ENCODE measurements around the gene TKT. TPM values are rescaled to one million over a fixed set of nuclear protein-coding genes. Genes with fewer than 3 reads are reported as not detected.

TKT gene
- total RNA-seq, 2 donors from 2014 or later, result 48.8 to 62.8 TPM

DNA sequence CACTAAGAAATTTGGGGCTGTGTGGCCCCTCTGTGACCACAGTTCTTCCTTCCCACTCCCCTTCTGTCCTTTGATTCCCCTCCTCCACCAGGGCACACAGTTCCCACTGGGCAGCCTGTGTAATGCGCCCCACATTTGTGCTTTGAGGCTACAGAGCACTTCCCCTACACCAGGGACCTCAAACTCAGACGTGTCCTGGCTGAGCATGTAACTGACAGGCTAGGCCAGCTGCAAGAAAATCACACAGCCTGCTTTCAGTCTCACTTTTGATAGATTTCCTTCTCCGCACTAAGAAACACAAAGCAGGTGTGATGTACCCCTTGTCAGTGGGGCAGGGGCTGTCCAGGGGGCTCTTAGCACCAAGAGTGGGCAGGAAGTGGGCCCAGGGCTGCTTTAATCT lies 65.2 kb downstream of the TKT start:
- DNase-seq (ENCODE audit: low spot score), result no peak
- no peak overlapping the region for H3K4me3 ChIP-seq
- TF ChIP-seq, protein P1, sequence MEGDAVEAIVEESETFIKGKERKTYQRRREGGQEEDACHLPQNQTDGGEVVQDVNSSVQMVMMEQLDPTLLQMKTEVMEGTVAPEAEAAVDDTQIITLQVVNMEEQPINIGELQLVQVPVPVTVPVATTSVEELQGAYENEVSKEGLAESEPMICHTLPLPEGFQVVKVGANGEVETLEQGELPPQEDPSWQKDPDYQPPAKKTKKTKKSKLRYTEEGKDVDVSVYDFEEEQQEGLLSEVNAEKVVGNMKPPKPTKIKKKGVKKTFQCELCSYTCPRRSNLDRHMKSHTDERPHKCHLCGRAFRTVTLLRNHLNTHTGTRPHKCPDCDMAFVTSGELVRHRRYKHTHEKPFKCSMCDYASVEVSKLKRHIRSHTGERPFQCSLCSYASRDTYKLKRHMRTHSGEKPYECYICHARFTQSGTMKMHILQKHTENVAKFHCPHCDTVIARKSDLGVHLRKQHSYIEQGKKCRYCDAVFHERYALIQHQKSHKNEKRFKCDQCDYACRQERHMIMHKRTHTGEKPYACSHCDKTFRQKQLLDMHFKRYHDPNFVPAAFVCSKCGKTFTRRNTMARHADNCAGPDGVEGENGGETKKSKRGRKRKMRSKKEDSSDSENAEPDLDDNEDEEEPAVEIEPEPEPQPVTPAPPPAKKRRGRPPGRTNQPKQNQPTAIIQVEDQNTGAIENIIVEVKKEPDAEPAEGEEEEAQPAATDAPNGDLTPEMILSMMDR (IDR thresholded peaks at IDR 0.05), result no peak
- no peaks in the 10 kb centered on the region for H3K9me3 ChIP-seq
- no peaks in the 10 kb centered on the region for H3K27me3 ChIP-seq
- peaks cover 0 to 20% of the 10 kb centered on the region in 2 donors for H3K4me1 ChIP-seq
- H3K27ac ChIP-seq, result no peak overlapping the region
- peaks cover 47% of the 10 kb centered on the region for H3K36me3 ChIP-seq

DNA sequence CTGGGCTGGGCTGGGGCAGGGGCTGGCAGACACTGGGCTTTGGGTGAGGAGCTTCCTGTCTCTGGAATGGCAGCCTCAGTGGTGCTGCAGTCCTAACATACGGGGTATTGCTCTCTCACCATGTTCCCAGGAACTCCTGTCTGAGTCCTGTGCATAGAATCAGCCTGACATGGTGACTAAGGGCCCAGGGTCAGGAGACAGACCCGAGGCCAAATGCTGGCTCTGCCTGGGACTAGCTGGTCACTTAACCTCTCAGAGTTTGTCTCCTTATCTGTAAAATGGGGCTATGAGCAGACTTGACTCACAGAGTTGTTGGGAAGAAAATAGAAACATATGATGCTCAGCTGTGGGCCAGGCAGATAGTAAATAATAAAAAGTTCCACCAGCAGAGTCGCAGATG lies 66.5 kb downstream of the TKT start:
- H3K27ac ChIP-seq, result no peak overlapping the region
- TF ChIP-seq, protein P1 (IDR thresholded peaks at IDR 0.05), result no peak
- peaks cover 0 to 12% of the 10 kb centered on the region in 2 donors for H3K4me1 ChIP-seq
- no peak overlapping the region for H3K4me3 ChIP-seq
- H3K9me3 ChIP-seq, result no peaks in the 10 kb centered on the region
- H3K36me3 ChIP-seq, result peaks cover 53% of the 10 kb centered on the region
- no peaks in the 10 kb centered on the region for H3K27me3 ChIP-seq
- no peak for DNase-seq (ENCODE audit: low spot score)

DNA sequence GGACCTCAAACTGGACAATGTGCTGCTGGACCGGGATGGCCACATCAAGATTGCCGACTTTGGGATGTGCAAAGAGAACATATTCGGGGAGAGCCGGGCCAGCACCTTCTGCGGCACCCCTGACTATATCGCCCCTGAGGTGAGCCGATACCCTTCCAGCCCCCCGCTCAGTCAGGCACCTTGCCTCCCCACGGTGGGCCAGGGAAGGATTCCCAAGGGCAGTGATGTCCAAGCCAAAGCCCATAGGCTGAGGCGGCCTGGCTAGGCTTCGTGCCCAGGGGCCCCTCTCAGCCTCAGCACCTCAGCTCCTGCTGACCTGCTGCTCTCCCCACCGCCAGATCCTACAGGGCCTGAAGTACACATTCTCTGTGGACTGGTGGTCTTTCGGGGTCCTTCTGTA lies 67.1 kb downstream of the TKT start:
- Histone ChIP-seq H3K4me3 (no peak overlapping the region), H3K27me3 (no peaks in the 10 kb centered on the region), H3K36me3 (peaks cover 56% of the 10 kb centered on the region), H3K27ac (no peak overlapping the region), H3K9me3 (no peaks in the 10 kb centered on the region), H3K4me1 (peaks cover 0 to 6% of the 10 kb centered on the region in 2 donors)
- DNase-seq (ENCODE audit: low spot score), result no peak
- TF ChIP-seq, protein P1 (IDR thresholded peaks at IDR 0.05), result no peak

DNA sequence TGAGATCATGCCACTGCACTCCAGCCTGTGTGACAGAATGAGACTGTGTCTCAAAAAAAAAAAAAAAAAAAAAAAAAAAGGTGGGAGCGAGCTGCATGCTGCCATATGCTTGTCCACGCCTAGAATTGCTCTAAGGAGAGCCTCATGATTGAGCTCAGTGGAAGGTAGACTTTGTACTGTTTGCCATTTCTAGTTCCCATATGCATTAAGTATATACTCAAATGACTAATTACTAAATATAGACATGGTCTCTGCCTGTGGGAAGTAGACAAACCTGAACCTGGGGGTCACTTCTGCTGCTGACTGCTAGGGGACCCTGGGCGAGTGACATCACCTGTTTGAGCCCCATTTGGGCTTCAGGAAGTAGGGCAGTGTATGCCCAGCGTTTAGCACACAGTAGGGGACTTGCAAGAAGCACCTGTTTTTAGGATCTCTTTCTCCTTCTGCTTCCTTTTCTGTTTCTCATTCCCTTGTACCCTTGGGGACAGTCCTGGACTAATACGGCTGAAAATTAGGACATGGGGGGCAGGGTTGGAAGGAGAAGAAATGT lies 67.6 kb downstream of the TKT start:
- Histone ChIP-seq H3K4me1 (peaks cover 0 to 1% of the 10 kb centered on the region in 2 donors), H3K9me3 (no peaks in the 10 kb centered on the region), H3K27ac (no peak overlapping the region), H3K27me3 (no peaks in the 10 kb centered on the region), H3K36me3 (peaks cover 61% of the 10 kb centered on the region), H3K4me3 (no peak overlapping the region)
- no peak for DNase-seq (ENCODE audit: low spot score)
- TF ChIP-seq, protein P1 (IDR thresholded peaks at IDR 0.05), result no peak

DNA sequence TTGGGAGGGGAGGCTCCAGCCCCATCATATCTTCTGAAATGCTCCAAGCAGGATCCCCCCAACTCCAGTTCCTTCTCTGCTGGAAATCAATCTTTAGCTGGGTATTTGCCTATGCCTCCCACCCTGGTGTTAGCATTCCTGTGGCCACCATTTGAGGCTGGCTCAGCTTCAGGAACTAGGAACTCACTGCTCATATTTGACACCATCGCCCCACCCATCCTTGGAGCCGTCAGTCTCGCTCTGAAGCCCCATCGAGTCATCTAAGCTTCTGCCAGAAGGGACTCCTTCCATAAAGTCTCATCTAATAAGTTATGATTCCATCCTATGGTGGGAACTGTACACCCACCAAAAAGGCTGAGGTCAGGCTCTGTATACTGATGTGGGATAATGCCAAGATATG lies 68.4 kb downstream of the TKT start:
- no peak for DNase-seq (ENCODE audit: low spot score)
- TF ChIP-seq, protein P1 (IDR thresholded peaks at IDR 0.05), result no peak
- H3K36me3 ChIP-seq, result peaks cover 64% of the 10 kb centered on the region
- H3K9me3 ChIP-seq, result no peaks in the 10 kb centered on the region
- no peak overlapping the region for H3K4me3 ChIP-seq
- no peaks in the 10 kb centered on the region for H3K27me3 ChIP-seq
- no peaks in the 10 kb centered on the region for H3K4me1 ChIP-seq
- no peak overlapping the region for H3K27ac ChIP-seq

DNA sequence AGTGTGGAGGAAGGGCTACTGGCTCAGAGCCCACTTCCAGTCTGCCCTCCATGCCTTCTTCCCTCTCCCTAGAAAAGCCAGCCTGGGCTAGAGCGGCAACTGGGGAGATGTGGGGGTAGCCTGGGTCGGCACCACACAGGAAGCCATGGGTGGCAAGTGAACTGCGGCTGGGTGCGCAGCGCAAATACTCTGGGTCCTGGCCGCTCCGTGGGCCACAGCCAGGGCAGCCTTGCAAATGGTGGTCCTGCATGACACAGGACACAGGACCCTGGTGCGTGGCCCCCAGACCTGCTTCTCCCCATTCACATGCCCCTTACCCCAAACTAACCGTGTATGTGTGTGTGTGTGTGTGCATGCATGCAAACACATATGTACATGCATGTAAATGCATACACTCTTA lies 69.1 kb downstream of the TKT start:
- Histone ChIP-seq H3K4me3 (no peak overlapping the region), H3K27ac (no peak overlapping the region), H3K27me3 (no peaks in the 10 kb centered on the region), H3K36me3 (peaks cover 64% of the 10 kb centered on the region), H3K4me1 (no peaks in the 10 kb centered on the region), H3K9me3 (no peaks in the 10 kb centered on the region)
- TF ChIP-seq, protein P1 (IDR thresholded peaks at IDR 0.05), result no peak
- DNase-seq (ENCODE audit: low spot score), result no peak
